ENCODE data around the gene NHLRC3. TPM values are rescaled to one million over a fixed set of nuclear protein-coding genes. Genes with fewer than 3 reads are reported as not detected.

NHLRC3 gene
- total RNA-seq, 2 donors from 2014 or later, result 18.4 to 23.8 TPM

DNA sequence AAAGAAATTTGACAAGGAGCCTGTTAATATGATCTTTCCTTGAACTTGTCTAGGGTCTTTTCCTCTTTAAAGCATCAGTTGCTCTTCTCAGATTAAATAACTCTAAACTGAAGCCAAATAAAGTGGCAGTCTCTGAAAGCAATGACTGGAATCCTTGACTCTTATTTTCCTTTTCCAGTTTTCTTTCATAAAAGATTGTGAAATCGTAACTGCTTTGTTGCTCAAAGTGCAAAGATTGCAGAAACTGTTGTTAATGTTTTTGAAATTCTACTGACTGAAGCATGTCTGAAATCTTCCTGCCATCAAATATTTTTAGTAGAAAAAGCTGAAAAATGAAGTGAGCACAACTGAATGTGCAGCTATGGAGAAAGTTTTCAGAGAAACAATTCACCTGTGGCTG lies 1.9 kb downstream of the NHLRC3 start:
- TF ChIP-seq, protein P1, sequence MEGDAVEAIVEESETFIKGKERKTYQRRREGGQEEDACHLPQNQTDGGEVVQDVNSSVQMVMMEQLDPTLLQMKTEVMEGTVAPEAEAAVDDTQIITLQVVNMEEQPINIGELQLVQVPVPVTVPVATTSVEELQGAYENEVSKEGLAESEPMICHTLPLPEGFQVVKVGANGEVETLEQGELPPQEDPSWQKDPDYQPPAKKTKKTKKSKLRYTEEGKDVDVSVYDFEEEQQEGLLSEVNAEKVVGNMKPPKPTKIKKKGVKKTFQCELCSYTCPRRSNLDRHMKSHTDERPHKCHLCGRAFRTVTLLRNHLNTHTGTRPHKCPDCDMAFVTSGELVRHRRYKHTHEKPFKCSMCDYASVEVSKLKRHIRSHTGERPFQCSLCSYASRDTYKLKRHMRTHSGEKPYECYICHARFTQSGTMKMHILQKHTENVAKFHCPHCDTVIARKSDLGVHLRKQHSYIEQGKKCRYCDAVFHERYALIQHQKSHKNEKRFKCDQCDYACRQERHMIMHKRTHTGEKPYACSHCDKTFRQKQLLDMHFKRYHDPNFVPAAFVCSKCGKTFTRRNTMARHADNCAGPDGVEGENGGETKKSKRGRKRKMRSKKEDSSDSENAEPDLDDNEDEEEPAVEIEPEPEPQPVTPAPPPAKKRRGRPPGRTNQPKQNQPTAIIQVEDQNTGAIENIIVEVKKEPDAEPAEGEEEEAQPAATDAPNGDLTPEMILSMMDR (IDR thresholded peaks at IDR 0.05), result no peak
- Histone ChIP-seq H3K4me1 (peaks cover under 1% of the 10 kb centered on the region), H3K4me3 (no peak overlapping the region), H3K9ac (ENCODE audit: low read depth in 2 of 2, low read length in 2 of 2) (no peak overlapping the region), H3K27ac (no peak overlapping the region), H3K9me3 (no peaks in the 10 kb centered on the region), H3K27me3 (no peaks in the 10 kb centered on the region), H3K36me3 (no peaks in the 10 kb centered on the region)
- DNase-seq, result no peak
- intact Hi-C loops (cut with DNase I), result no loop called here

DNA sequence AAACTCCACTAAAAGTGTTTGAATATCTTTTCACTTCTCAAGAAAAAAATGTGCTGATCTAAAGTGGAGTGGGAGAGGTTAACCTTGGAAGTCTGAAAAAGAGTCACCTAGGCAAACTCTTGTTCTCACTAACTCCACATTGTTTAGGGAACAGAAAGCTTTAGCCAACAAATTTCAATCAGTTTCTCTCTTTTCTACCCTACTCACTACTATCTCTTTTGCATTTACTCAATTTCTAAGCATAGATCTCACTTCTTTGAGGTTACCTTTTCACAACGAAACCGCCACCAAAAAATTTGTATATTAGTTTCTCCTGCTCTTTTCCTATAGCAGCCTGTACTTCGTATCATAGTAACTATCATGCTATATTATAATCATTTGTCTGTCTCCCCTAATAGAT lies 6.3 kb downstream of the NHLRC3 start:
- H3K9ac ChIP-seq (ENCODE audit: low read depth in 2 of 2, low read length in 2 of 2), result no peak overlapping the region
- TF ChIP-seq, protein P1 (IDR thresholded peaks at IDR 0.05), result no peak
- no peaks in the 10 kb centered on the region for H3K9me3 ChIP-seq
- intact Hi-C loops (cut with DNase I), result no loop called here
- H3K27me3 ChIP-seq, result no peaks in the 10 kb centered on the region
- no peak for DNase-seq
- H3K4me1 ChIP-seq, result no peaks in the 10 kb centered on the region
- H3K27ac ChIP-seq, result no peak overlapping the region
- no peaks in the 10 kb centered on the region for H3K36me3 ChIP-seq
- no peak overlapping the region for H3K4me3 ChIP-seq

DNA sequence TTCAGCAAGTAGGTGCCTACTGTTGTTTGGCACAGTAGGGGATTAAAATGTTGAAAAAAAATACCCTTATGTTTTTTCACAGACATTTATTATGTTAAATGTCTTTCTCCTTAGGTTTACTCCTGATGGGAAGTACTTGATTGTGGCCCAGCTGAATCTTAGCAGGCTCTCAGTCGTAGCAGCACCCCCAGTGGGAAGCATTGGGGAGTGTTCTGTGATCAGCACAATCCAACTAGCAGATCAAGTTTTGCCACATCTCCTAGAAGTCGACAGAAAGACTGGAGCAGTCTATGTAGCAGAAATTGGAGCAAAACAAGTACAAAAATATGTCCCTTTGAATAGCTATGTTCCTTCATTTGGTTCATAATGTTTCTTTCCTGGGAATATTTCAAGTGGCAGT lies 9.3 kb downstream of the NHLRC3 start:
- Histone ChIP-seq H3K9me3 (no peaks in the 10 kb centered on the region), H3K36me3 (no peaks in the 10 kb centered on the region), H3K4me3 (no peak overlapping the region), H3K27ac (no peak overlapping the region), H3K4me1 (no peaks in the 10 kb centered on the region), H3K27me3 (no peaks in the 10 kb centered on the region), H3K9ac (ENCODE audit: low read depth in 2 of 2, low read length in 2 of 2) (no peak overlapping the region)
- no peak for DNase-seq
- TF ChIP-seq, protein P1 (IDR thresholded peaks at IDR 0.05), result no peak
- intact Hi-C loops (cut with DNase I), result no loop called here

DNA sequence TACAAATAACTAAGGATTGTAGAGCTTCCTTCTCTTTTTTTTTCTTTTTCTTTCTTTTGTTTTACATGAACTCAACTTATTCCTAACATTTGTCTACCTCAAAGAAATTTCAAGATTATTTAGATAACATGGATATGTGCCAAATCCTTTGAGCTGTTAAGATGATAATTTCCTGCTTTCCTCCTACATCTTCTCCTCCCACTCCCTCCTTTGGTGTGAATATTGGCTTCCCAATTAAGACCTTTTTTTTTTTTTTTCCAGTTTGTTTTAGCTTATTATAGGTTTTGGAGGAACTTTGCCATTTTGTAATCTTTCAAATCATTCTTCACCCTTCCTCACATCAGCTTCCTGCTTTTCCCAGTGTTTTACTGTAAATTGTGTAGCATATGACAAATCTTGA lies 10.6 kb downstream of the NHLRC3 start:
- H3K36me3 ChIP-seq, result no peaks in the 10 kb centered on the region
- no peaks in the 10 kb centered on the region for H3K9me3 ChIP-seq
- no peak for DNase-seq
- H3K27me3 ChIP-seq, result no peaks in the 10 kb centered on the region
- H3K4me3 ChIP-seq, result no peak overlapping the region
- no peaks in the 10 kb centered on the region for H3K4me1 ChIP-seq
- TF ChIP-seq, protein P1 (IDR thresholded peaks at IDR 0.05), result no peak
- H3K27ac ChIP-seq, result no peak overlapping the region
- intact Hi-C loops (cut with DNase I), result no loop called here
- H3K9ac ChIP-seq (ENCODE audit: low read depth in 2 of 2, low read length in 2 of 2), result no peak overlapping the region

GRCh38 chr13:39049274-39049673 lies 11.0 kb downstream of the NHLRC3 start:
- Histone ChIP-seq H3K9ac (ENCODE audit: low read depth in 2 of 2, low read length in 2 of 2) (no peak overlapping the region), H3K4me1 (no peaks in the 10 kb centered on the region), H3K27me3 (no peaks in the 10 kb centered on the region), H3K27ac (no peak overlapping the region), H3K4me3 (no peak overlapping the region), H3K36me3 (no peaks in the 10 kb centered on the region), H3K9me3 (no peaks in the 10 kb centered on the region)
- TF ChIP-seq, protein P1 (IDR thresholded peaks at IDR 0.05), result no peak
- DNase-seq, result no peak
- intact Hi-C loops (cut with DNase I), result no loop called here

DNA sequence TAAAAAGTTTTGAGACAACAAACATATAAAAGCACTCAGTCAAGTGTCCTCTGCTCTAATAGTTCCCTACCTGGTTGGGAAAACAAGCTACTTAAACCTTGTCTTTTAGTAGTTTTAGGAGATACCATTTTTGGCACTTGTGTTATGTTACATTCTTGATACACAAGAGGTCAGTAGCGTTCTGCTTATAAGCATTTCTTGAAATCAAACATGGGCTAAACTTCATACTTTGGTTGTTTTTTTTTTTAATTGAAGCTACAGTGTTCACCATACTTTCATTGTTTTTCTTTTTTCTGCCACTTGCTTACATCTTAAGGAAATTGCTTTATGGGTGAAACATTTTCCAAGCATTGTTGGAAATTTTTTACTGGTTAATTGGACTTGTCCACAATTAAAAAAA lies 12.9 kb downstream of the NHLRC3 start:
- no peak for DNase-seq
- H3K27me3 ChIP-seq, result no peaks in the 10 kb centered on the region
- no peaks in the 10 kb centered on the region for H3K9me3 ChIP-seq
- TF ChIP-seq, protein P1 (IDR thresholded peaks at IDR 0.05), result no peak
- no peak overlapping the region for H3K9ac ChIP-seq (ENCODE audit: low read depth in 2 of 2, low read length in 2 of 2)
- no peak overlapping the region for H3K27ac ChIP-seq
- no peaks in the 10 kb centered on the region for H3K36me3 ChIP-seq
- no peak overlapping the region for H3K4me3 ChIP-seq
- H3K4me1 ChIP-seq, result no peaks in the 10 kb centered on the region
- intact Hi-C loops (cut with DNase I), result loop anchor here (5.0 kb wide), 1 partner anchor 561 kb away; no protein-coding TSS in a partner anchor
